ENCODE measurements around the gene UBE2K.
"Not testable (repeated sequence)": the region's sequence is repeated elsewhere in the genome, so short reads cannot be mapped to it uniquely, and the experiment has no call there.

The UBE2K gene

GRCh38 chr4:39731908-39732307, 34.0 kb downstream of the UBE2K start:
- Histone ChIP-seq H3K9me2 (replicated peaks; ENCODE audit: insufficient read depth, low read length) (no peaks in the 10 kb centered on the region), H3K36me3 (ENCODE audit: low read length) (peaks cover 2% of the 10 kb centered on the region), H3K4me2 (ENCODE audit: low read depth, low read length, poor library complexity, severe bottlenecking) (no peak overlapping the region), H4K20me1 (ENCODE audit: low read depth, low read length) (peaks cover 8% of the 10 kb centered on the region), H3K9me3 (ENCODE audit: insufficient read depth, low read length) (no peaks in the 10 kb centered on the region), H3F3A (ENCODE audit: insufficient read depth) (peaks cover 5% of the 10 kb centered on the region; the same call in 1 of the 2 replicates), H3K79me2 (ENCODE audit: insufficient read depth, low read length) (peaks cover 96% of the 10 kb centered on the region), H2AFZ (ENCODE audit: low read depth, low read length, severe bottlenecking) (no peak overlapping the region), H3K4me3 (ENCODE audit: insufficient read depth, low read length, poor library complexity, severe bottlenecking) (no peak overlapping the region), H3K9ac (ENCODE audit: low read length) (no peak overlapping the region), H3K27ac (ENCODE audit: low read depth, low read length) (no peak overlapping the region), H3K27me3 (ENCODE audit: low read length) (no peaks in the 10 kb centered on the region)
- TF ChIP-seq, protein P1, sequence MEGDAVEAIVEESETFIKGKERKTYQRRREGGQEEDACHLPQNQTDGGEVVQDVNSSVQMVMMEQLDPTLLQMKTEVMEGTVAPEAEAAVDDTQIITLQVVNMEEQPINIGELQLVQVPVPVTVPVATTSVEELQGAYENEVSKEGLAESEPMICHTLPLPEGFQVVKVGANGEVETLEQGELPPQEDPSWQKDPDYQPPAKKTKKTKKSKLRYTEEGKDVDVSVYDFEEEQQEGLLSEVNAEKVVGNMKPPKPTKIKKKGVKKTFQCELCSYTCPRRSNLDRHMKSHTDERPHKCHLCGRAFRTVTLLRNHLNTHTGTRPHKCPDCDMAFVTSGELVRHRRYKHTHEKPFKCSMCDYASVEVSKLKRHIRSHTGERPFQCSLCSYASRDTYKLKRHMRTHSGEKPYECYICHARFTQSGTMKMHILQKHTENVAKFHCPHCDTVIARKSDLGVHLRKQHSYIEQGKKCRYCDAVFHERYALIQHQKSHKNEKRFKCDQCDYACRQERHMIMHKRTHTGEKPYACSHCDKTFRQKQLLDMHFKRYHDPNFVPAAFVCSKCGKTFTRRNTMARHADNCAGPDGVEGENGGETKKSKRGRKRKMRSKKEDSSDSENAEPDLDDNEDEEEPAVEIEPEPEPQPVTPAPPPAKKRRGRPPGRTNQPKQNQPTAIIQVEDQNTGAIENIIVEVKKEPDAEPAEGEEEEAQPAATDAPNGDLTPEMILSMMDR (IDR thresholded peaks at IDR 0.05; ENCODE audit: insufficient read depth, low read length, poor library complexity, severe bottlenecking): no peak
- TF ChIP-seq EZH2phosphoT487 (conservative IDR thresholded peaks at IDR 0.05; ENCODE audit: low read length): no peak

- no peak for TF ChIP-seq EZH2phosphoT487 (conservative IDR thresholded peaks at IDR 0.05; ENCODE audit: low read length)
- TF ChIP-seq, protein P1 (IDR thresholded peaks at IDR 0.05; ENCODE audit: insufficient read depth, low read length, poor library complexity, severe bottlenecking): no peak
- peaks cover 96% of the 10 kb centered on the region for H3K79me2 ChIP-seq (ENCODE audit: insufficient read depth, low read length)
- H4K20me1 ChIP-seq (ENCODE audit: low read depth, low read length): peaks cover 16% of the 10 kb centered on the region
- no peaks in the 10 kb centered on the region for H3K9me2 ChIP-seq (replicated peaks; ENCODE audit: insufficient read depth, low read length)
- H3K27me3 ChIP-seq (ENCODE audit: low read length): no peaks in the 10 kb centered on the region
- H3K4me2 ChIP-seq (ENCODE audit: low read depth, low read length, poor library complexity, severe bottlenecking): no peak overlapping the region
- no peak overlapping the region for H2AFZ ChIP-seq (ENCODE audit: low read depth, low read length, severe bottlenecking)
- peaks cover 9% of the 10 kb centered on the region for H3K36me3 ChIP-seq (ENCODE audit: low read length)
- H3K27ac ChIP-seq (ENCODE audit: low read depth, low read length): no peak overlapping the region
- H3K9ac ChIP-seq (ENCODE audit: low read length): no peak overlapping the region
- no peak overlapping the region for H3K4me3 ChIP-seq (ENCODE audit: insufficient read depth, low read length, poor library complexity, severe bottlenecking)
- H3K9me3 ChIP-seq (ENCODE audit: insufficient read depth, low read length): no peaks in the 10 kb centered on the region
- peaks cover 11% of the 10 kb centered on the region; the same call in 1 of the 2 replicates for H3F3A ChIP-seq (ENCODE audit: insufficient read depth)
Observed at GRCh38 chr4:39732728-39733127, 34.8 kb downstream of the UBE2K start.

DNA sequence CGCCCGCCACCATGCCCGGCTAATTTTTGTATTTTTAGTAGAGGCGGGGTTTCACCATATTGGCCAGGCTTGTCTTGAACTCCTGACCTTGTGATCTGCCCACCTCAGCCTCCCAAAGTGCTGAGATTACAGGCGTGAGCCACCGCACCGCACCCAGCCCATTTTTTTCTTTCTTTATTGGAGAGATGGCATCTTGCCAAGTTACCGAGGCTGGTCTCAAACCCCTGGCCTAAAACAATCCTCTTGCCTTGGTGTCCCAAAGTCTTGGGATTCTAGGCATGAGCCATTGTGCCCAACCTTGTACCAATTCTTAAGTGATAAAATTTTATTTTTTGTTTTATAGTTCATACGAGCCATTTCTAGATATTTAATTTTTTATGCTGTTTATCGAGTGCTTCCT, 41.7 kb downstream of the UBE2K start:
- not testable (repeated sequence) for H2AFZ ChIP-seq (ENCODE audit: low read depth, low read length, severe bottlenecking); H3K4me2 ChIP-seq (ENCODE audit: low read depth, low read length, poor library complexity, severe bottlenecking); H3K27me3 ChIP-seq (ENCODE audit: low read length); H3K9ac ChIP-seq (ENCODE audit: low read length); H3K9me3 ChIP-seq (ENCODE audit: insufficient read depth, low read length); H3K9me2 ChIP-seq (replicated peaks; ENCODE audit: insufficient read depth, low read length); H3K4me3 ChIP-seq (ENCODE audit: insufficient read depth, low read length, poor library complexity, severe bottlenecking); H3K27ac ChIP-seq (ENCODE audit: low read depth, low read length)
- Histone ChIP-seq H3K79me2 (ENCODE audit: insufficient read depth, low read length) (peaks cover 43% of the 10 kb centered on the region), H3K36me3 (ENCODE audit: low read length) (peaks cover 17% of the 10 kb centered on the region), H3F3A (ENCODE audit: insufficient read depth) (peaks cover 17% of the 10 kb centered on the region; the same call in 1 of the 2 replicates), H4K20me1 (ENCODE audit: low read depth, low read length) (peaks cover 14% of the 10 kb centered on the region)

- Histone ChIP-seq H3K36me3 (ENCODE audit: low read length) (peaks cover 20% of the 10 kb centered on the region), H3K9ac (ENCODE audit: low read length) (no peak overlapping the region), H3K27me3 (ENCODE audit: low read length) (no peaks in the 10 kb centered on the region), H3K4me3 (ENCODE audit: insufficient read depth, low read length, poor library complexity, severe bottlenecking) (no peak overlapping the region), H3K9me3 (ENCODE audit: insufficient read depth, low read length) (no peaks in the 10 kb centered on the region), H3F3A (ENCODE audit: insufficient read depth) (peaks cover 28% of the 10 kb centered on the region; the same call in 1 of the 2 replicates), H3K4me2 (ENCODE audit: low read depth, low read length, poor library complexity, severe bottlenecking) (no peak overlapping the region), H3K27ac (ENCODE audit: low read depth, low read length) (no peak overlapping the region), H4K20me1 (ENCODE audit: low read depth, low read length) (peaks cover 14% of the 10 kb centered on the region), H2AFZ (ENCODE audit: low read depth, low read length, severe bottlenecking) (no peak overlapping the region), H3K9me2 (replicated peaks; ENCODE audit: insufficient read depth, low read length) (no peaks in the 10 kb centered on the region), H3K79me2 (ENCODE audit: insufficient read depth, low read length) (peaks cover 27% of the 10 kb centered on the region)
- no peak for TF ChIP-seq EZH2phosphoT487 (conservative IDR thresholded peaks at IDR 0.05; ENCODE audit: low read length)
- TF ChIP-seq, protein P1 (IDR thresholded peaks at IDR 0.05; ENCODE audit: insufficient read depth, low read length, poor library complexity, severe bottlenecking): no peak
Observed at GRCh38 chr4:39741401-39741800, 43.5 kb downstream of the UBE2K start.

All from SU-DHL-6 (cell line).